HepG2 (cell line): ENCODE results near the gene ANKRD39. TPM values are rescaled to one million over a fixed set of nuclear protein-coding genes. Genes with fewer than 3 reads are reported as not detected.
A peak's percentile ranks its signal among the peaks of the same experiment; 100 is the strongest.

Source experiments
- HMG20A ChIP-seq: IDR thresholded peaks from 2 replicates; pipeline ENCODE4 v1.6.1; 2016; ENCODE audit warnings: borderline replicate concordance
- MIXL1 ChIP-seq: IDR thresholded peaks from 2 replicates; pipeline ENCODE4 v1.6.1; 2016
- NR2F2 ChIP-seq: IDR thresholded peaks from 2 replicates; pipeline ENCODE4 v1.6.1; 2012; ENCODE audit warnings: low read depth, inconsistent platforms, borderline replicate concordance
- SAFB2 ChIP-seq: sonication (generic); formaldehyde crosslinking; IDR thresholded peaks from 2 replicates; pipeline ENCODE4 v1.5.1; 2020; ENCODE audit warnings: missing genetic modification reagents, low read depth, mild to moderate bottlenecking, borderline replicate concordance
- SSRP1 ChIP-seq: IDR thresholded peaks from 2 replicates; pipeline ENCODE4 v1.6.1; 2016; ENCODE audit warnings: control low read depth
- TCF12 ChIP-seq, 2 experiments: fragments of 450-650 bp in 1 of 2; sonication (generic) in 1 of 2; formaldehyde crosslinking in 1 of 2; IDR thresholded peaks; 2 replicates each; pipeline versions ENCODE4 v1.6.1 to v1.8.0; 2017 to 2022; ENCODE audit warnings: antibody characterized with exemption in 1 of 2, mild to moderate bottlenecking in 1 of 2, missing genetic modification reagents in 1 of 2, moderate library complexity in 1 of 2
- ZBTB26 ChIP-seq: IDR thresholded peaks from 2 replicates; pipeline ENCODE4 v1.6.1; 2016; ENCODE audit warnings: missing compliant biosample characterization, missing genetic modification reagents, borderline replicate concordance
- ZNF124 ChIP-seq: sonication (generic); formaldehyde crosslinking; IDR thresholded peaks from 2 replicates; pipeline ENCODE4 v1.4.0; 2020; ENCODE audit warnings: missing genetic modification reagents
- ZNF225 ChIP-seq: sonication (generic); formaldehyde crosslinking; IDR thresholded peaks from 2 replicates; pipeline ENCODE4 v1.4.0; 2020; ENCODE audit warnings: mild to moderate bottlenecking, missing genetic modification reagents
- ZNF33A ChIP-seq: sonication (generic); formaldehyde crosslinking; IDR thresholded peaks from 2 replicates; pipeline ENCODE4 v1.5.1; 2020; ENCODE audit warnings: missing genetic modification reagents, mild to moderate bottlenecking, moderate library complexity, borderline replicate concordance
- ZNF350 ChIP-seq: sonication (generic); formaldehyde crosslinking; IDR thresholded peaks from 2 replicates; pipeline ENCODE4 v1.4.0; 2020; ENCODE audit warnings: mild to moderate bottlenecking, low read depth, missing genetic modification reagents, borderline replicate concordance
- ZNF451 ChIP-seq: sonication (generic); formaldehyde crosslinking; IDR thresholded peaks from 2 replicates; pipeline ENCODE4 v1.5.0; 2020; ENCODE audit warnings: mild to moderate bottlenecking, missing genetic modification reagents
- ZNF619 ChIP-seq: sonication (generic); formaldehyde crosslinking; IDR thresholded peaks from 2 replicates; pipeline ENCODE4 v1.4.0; 2020; ENCODE audit warnings: mild to moderate bottlenecking, missing genetic modification reagents
- ZNF839 ChIP-seq: sonication (generic); formaldehyde crosslinking; IDR thresholded peaks from 2 replicates; pipeline ENCODE4 v1.4.0; 2020; ENCODE audit warnings: missing genetic modification reagents, mild to moderate bottlenecking, borderline replicate concordance
- ZNF878 ChIP-seq: sonication (generic); formaldehyde crosslinking; IDR thresholded peaks from 2 replicates; pipeline ENCODE4 v1.8.1; 2023; ENCODE audit warnings: mild to moderate bottlenecking, missing genetic modification reagents, moderate library complexity
- ZSCAN31 ChIP-seq: sonication (generic); formaldehyde crosslinking; IDR thresholded peaks from 2 replicates; pipeline ENCODE4 v1.5.0; 2020; ENCODE audit warnings: low read depth, mild to moderate bottlenecking, missing genetic modification reagents
- polyA plus RNA-seq, 8 experiments: library from polyadenylated mRNA; depleted of rRNA in 3 of 8; stranded (reverse) in 7 of 8; unstranded in 1 of 8; fragments of >200 nt; fragmentation: Illumina TruSeq in 4 of 8; extraction: Trizol in 4 of 8; gene quantifications; 2 replicates each; pipeline versions ENCODE4 v1.2.1 to v1.2.3, GENCODE V29; 2011 to 2016; ENCODE audit warnings: low read depth in 4 of 8, missing spikeins in 1 of 8, mixed read lengths in 1 of 8; ENCODE audit not compliant: insufficient read depth in 1 of 8
- total RNA-seq, 5 experiments: library from RNA; depleted of rRNA; stranded (reverse); fragments of >200 nt; fragmentation: Illumina TruSeq; extraction: Trizol; gene quantifications; 2 replicates each; pipeline ENCODE4 v1.2.3, GENCODE V29; 2016; ENCODE audit warnings: low read depth in 1 of 5
- TF ChIP-seq, protein P1 (sequence below): sonication (generic); formaldehyde crosslinking; IDR thresholded peaks from 2 replicates; pipeline ENCODE4 v1.4.0; 2020; ENCODE audit warnings: mild to moderate bottlenecking, missing genetic modification reagents
- TF ChIP-seq, protein P2 (sequence below): IDR thresholded peaks from 2 replicates; pipeline ENCODE4 v1.6.1; 2016
- TF ChIP-seq, protein P3 (sequence below): sonication (generic); formaldehyde crosslinking; IDR thresholded peaks from 2 replicates; pipeline ENCODE4 v1.5.0; 2020; ENCODE audit warnings: mild to moderate bottlenecking, missing genetic modification reagents

Gene ANKRD39
- total and polyA plus RNA-seq, 2 of the 13 experiments (the other 11 are each of a cell fraction or from before 2014, with no cell fraction given), result 23.2 to 24.8 TPM

DNA sequence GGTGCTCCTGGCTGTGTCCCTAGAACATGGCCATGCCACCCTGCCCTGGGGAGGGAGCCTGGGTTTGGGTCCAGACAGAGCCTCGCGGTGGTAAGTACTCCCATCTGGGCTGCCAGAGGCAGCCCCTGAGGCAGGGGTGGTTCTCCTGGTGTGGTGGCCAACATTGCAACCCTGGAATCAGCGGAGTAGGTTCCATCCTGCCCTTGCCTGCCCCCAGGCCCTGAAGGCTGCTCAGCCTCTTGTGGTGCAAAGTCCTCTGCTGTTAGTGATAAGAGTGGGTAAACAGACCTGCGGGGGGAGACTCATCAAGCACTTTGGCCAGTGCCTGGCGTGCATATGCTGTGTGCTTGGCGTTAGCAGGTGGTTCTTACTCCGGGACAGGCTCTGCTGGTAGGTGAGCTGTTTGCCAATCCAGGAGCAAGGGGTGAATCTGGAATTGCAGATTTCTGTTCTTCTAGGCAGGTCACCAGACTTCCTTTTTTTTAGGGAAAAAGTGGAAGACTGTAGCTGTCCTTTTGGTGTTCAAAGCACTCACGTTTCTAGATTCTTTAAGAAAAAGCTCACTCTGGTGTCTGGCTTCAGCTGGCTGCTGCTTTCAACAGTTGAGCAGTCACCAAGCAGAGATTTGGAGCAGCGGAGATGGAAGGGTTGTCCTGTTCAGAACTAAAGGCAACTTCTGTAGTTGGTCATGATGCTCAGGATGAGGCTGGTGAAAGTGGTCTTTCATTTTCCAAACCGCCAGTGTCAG is 38.5 kb downstream of the ANKRD39 start (continued):
- TF ChIP-seq ZNF350 (CRISPR knock-in tag) (peak; percentile 96), ZNF878 (CRISPR knock-in tag) (0 out of 2 replicates have a peak, but pooled peaks have one; percentile 78), ZNF451 (CRISPR knock-in tag) (peak; percentile 81; the same call in 1 of the 2 replicates), MIXL1 (CRISPR knock-in tag) (peak; percentile 93), SSRP1 (CRISPR knock-in tag) (peak; percentile 98), TCF12 (IDR thresholded peaks at IDR 0.05) (no peak), TCF12 (CRISPR knock-in tag; IDR thresholded peaks at IDR 0.05) (peak; percentile 53; the same call in 1 of the 2 replicates), ZBTB26 (CRISPR knock-in tag) (peak; percentile 79), ZNF124 (CRISPR knock-in tag) (peak; percentile 95; the same call in 1 of the 2 replicates), NR2F2 (0 out of 2 replicates have a peak, but pooled peaks have one; percentile 66), ZNF619 (CRISPR knock-in tag) (no peak; the same call in 1 of the 2 replicates), ZSCAN31 (CRISPR knock-in tag) (peak; percentile 91), ZNF225 (CRISPR knock-in tag) (no peak; the same call in 1 of the 2 replicates), ZNF839 (no peak; the same call in 1 of the 2 replicates), ZNF33A (CRISPR knock-in tag) (no peak), HMG20A (peak; percentile 93), SAFB2 (CRISPR knock-in tag) (no peak; the same call in 1 of the 2 replicates)
- TF ChIP-seq, protein P1, sequence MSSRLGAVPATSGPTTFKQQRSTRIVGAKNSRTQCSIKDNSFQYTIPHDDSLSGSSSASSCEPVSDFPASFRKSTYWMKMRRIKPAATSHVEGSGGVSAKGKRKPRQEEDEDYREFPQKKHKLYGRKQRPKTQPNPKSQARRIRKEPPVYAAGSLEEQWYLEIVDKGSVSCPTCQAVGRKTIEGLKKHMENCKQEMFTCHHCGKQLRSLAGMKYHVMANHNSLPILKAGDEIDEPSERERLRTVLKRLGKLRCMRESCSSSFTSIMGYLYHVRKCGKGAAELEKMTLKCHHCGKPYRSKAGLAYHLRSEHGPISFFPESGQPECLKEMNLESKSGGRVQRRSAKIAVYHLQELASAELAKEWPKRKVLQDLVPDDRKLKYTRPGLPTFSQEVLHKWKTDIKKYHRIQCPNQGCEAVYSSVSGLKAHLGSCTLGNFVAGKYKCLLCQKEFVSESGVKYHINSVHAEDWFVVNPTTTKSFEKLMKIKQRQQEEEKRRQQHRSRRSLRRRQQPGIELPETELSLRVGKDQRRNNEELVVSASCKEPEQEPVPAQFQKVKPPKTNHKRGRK (CRISPR knock-in tag), result no peak
- TF ChIP-seq, protein P2, sequence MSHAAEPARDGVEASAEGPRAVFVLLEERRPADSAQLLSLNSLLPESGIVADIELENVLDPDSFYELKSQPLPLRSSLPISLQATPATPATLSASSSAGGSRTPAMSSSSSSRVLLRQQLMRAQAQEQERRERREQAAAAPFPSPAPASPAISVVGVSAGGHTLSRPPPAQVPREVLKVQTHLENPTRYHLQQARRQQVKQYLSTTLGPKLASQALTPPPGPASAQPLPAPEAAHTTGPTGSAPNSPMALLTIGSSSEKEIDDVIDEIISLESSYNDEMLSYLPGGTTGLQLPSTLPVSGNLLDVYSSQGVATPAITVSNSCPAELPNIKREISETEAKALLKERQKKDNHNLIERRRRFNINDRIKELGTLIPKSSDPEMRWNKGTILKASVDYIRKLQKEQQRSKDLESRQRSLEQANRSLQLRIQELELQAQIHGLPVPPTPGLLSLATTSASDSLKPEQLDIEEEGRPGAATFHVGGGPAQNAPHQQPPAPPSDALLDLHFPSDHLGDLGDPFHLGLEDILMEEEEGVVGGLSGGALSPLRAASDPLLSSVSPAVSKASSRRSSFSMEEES (CRISPR knock-in tag), result peak; percentile 76
- TF ChIP-seq, protein P3, sequence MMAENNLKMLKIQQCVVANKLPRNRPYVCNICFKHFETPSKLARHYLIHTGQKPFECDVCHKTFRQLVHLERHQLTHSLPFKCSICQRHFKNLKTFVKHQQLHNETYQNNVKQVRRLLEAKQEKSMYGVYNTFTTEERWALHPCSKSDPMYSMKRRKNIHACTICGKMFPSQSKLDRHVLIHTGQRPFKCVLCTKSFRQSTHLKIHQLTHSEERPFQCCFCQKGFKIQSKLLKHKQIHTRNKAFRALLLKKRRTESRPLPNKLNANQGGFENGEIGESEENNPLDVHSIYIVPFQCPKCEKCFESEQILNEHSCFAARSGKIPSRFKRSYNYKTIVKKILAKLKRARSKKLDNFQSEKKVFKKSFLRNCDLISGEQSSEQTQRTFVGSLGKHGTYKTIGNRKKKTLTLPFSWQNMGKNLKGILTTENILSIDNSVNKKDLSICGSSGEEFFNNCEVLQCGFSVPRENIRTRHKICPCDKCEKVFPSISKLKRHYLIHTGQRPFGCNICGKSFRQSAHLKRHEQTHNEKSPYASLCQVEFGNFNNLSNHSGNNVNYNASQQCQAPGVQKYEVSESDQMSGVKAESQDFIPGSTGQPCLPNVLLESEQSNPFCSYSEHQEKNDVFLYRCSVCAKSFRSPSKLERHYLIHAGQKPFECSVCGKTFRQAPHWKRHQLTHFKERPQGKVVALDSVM (CRISPR knock-in tag), result peak; percentile 87
